Loucy (cell line): Measurements from ENCODE around the gene ELAVL2.

Experiments
- H2AFZ ChIP-seq: fragments of 200-600 bp; sonication (generic); 2 replicates; pipeline ENCODE4 v1.6.0; 2016; ENCODE audit warnings: antibody characterized with exemption, mild to moderate bottlenecking, low read length, moderate library complexity
- H3F3A ChIP-seq: fragments of 200-600 bp; 2 replicates; pipeline ENCODE4 v1.6.0; 2016; ENCODE audit warnings: antibody characterized with exemption, low read depth, mild to moderate bottlenecking
- H3K27me3 ChIP-seq: fragments of 200-600 bp; sonication (generic); 2 replicates; pipeline ENCODE4 v1.6.1; 2014; ENCODE audit warnings: low read length, mild to moderate bottlenecking; ENCODE audit not compliant: insufficient read depth, poor library complexity, severe bottlenecking
- H3K36me3 ChIP-seq: fragments of 200-600 bp; sonication (generic); 2 replicates; pipeline ENCODE4 v1.6.1; 2016; ENCODE audit warnings: low read length; ENCODE audit not compliant: insufficient read depth
- H3K4me1 ChIP-seq: fragments of 200-600 bp; sonication (generic); 2 replicates; pipeline ENCODE4 v1.5.1; 2014; ENCODE audit warnings: low read length, mild to moderate bottlenecking; ENCODE audit not compliant: insufficient read depth, poor library complexity, severe bottlenecking
- H3K4me2 ChIP-seq: fragments of 200-600 bp; sonication (generic); 2 replicates; pipeline ENCODE4 v1.6.0; 2014; ENCODE audit warnings: antibody characterized with exemption, low read length, low read depth, mild to moderate bottlenecking; ENCODE audit not compliant: poor library complexity, severe bottlenecking
- H3K4me3 ChIP-seq: fragments of 200-600 bp; sonication (generic); 2 replicates; pipeline ENCODE4 v1.5.1; 2014; ENCODE audit warnings: low read length, mild to moderate bottlenecking, mixed read lengths; ENCODE audit not compliant: poor library complexity, severe bottlenecking
- H3K79me2 ChIP-seq: fragments of 200-600 bp; sonication (generic); 2 replicates; pipeline ENCODE4 v1.6.1; 2014; ENCODE audit warnings: low read length; ENCODE audit not compliant: insufficient read depth
- H3K9ac ChIP-seq: fragments of 200-600 bp; sonication (generic); 2 replicates; pipeline ENCODE4 v1.6.0; 2014; ENCODE audit warnings: mild to moderate bottlenecking, low read depth, low read length, moderate library complexity; ENCODE audit not compliant: poor library complexity, severe bottlenecking
- H3K9me2 ChIP-seq: fragments of 200-600 bp; sonication (generic); replicated peaks from 2 replicates; pipeline ENCODE4 v1.6.1; 2016; ENCODE audit warnings: low read depth, low read length, mixed read lengths
- H3K9me3 ChIP-seq: fragments of 200-600 bp; sonication (generic); 2 replicates; pipeline ENCODE4 v1.6.1; 2014; ENCODE audit warnings: mild to moderate bottlenecking, antibody characterized with exemption, low read length, low read depth; ENCODE audit not compliant: insufficient read depth
- H4K20me1 ChIP-seq: fragments of 200-600 bp; sonication (generic); 2 replicates; pipeline ENCODE4 v1.6.0; 2014; ENCODE audit warnings: antibody characterized with exemption, low read length, mild to moderate bottlenecking; ENCODE audit not compliant: insufficient read depth, poor library complexity, severe bottlenecking
- EZH2phosphoT487 ChIP-seq: fragments of 200-600 bp; IDR thresholded peaks from 2 replicates; pipeline ENCODE4 v1.6.1; 2018; ENCODE audit warnings: antibody characterized with exemption, mild to moderate bottlenecking, moderate library complexity, borderline replicate concordance
- TF ChIP-seq, protein P1 (sequence below): fragments of 200-600 bp; sonication (generic); conservative IDR thresholded peaks from 2 replicates; pipeline ENCODE4 v1.5.1; 2014; ENCODE audit warnings: mild to moderate bottlenecking, antibody characterized with exemption, low read length

Gene ELAVL2

DNA sequence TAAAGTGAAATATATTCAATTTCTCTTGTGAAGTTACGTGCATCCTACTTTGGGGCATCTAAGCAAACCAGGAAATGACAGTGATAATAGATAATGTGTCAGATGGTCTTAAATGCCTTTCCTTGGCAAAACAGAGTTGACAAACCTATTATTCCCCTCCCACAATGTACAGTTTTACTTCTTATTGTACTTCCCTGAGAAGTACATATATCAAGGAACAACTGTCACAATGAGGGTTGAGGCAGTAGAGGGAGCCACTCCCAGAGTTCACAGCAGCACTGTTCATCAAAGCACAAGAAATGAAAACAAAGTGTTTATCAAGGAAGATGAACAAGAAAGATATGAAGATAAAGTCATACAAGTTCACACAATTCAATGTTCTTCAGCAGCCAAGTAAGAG is 41.1 kb downstream of the ELAVL2 start:
- Histone ChIP-seq H3K9me3 (no peaks in the 10 kb centered on the region), H3K79me2 (no peaks in the 10 kb centered on the region), H3K4me1 (no peaks in the 10 kb centered on the region), H3F3A (no peaks in the 10 kb centered on the region), H3K36me3 (no peaks in the 10 kb centered on the region), H3K4me2 (no peak overlapping the region), H3K4me3 (no peak overlapping the region), H4K20me1 (no peaks in the 10 kb centered on the region), H3K27me3 (no peaks in the 10 kb centered on the region), H3K9me2 (no peaks in the 10 kb centered on the region), H3K9ac (no peak overlapping the region), H2AFZ (no peak overlapping the region)
- TF ChIP-seq EZH2phosphoT487: no peak
- TF ChIP-seq, protein P1, sequence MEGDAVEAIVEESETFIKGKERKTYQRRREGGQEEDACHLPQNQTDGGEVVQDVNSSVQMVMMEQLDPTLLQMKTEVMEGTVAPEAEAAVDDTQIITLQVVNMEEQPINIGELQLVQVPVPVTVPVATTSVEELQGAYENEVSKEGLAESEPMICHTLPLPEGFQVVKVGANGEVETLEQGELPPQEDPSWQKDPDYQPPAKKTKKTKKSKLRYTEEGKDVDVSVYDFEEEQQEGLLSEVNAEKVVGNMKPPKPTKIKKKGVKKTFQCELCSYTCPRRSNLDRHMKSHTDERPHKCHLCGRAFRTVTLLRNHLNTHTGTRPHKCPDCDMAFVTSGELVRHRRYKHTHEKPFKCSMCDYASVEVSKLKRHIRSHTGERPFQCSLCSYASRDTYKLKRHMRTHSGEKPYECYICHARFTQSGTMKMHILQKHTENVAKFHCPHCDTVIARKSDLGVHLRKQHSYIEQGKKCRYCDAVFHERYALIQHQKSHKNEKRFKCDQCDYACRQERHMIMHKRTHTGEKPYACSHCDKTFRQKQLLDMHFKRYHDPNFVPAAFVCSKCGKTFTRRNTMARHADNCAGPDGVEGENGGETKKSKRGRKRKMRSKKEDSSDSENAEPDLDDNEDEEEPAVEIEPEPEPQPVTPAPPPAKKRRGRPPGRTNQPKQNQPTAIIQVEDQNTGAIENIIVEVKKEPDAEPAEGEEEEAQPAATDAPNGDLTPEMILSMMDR: no peak

DNA sequence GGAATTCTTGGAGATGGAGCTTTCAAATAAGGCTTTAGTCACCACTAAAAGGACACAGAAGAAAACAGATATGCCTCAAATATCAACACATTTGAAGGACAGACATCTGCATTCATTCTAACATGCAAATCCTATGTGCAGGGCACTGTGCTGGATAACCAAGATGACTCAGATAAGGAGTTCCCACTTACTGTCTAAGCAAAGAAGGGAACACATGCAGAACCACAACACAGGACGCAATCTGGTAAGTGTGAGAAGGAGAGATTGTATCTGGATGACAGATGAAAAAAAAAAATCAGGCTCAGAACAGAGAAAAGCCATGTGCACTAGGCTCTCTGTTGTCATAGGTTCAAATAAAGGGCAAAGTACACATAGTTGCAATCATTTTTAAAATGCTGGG is 42.5 kb downstream of the ELAVL2 start:
- Histone ChIP-seq H3F3A (no peaks in the 10 kb centered on the region), H3K36me3 (no peaks in the 10 kb centered on the region), H4K20me1 (no peaks in the 10 kb centered on the region), H3K27me3 (no peaks in the 10 kb centered on the region), H3K4me2 (no peak overlapping the region), H3K4me1 (no peaks in the 10 kb centered on the region), H3K9me2 (no peaks in the 10 kb centered on the region), H3K4me3 (no peak overlapping the region), H3K9me3 (no peaks in the 10 kb centered on the region), H3K9ac (no peak overlapping the region), H2AFZ (no peak overlapping the region), H3K79me2 (no peaks in the 10 kb centered on the region)
- TF ChIP-seq EZH2phosphoT487: no peak

DNA sequence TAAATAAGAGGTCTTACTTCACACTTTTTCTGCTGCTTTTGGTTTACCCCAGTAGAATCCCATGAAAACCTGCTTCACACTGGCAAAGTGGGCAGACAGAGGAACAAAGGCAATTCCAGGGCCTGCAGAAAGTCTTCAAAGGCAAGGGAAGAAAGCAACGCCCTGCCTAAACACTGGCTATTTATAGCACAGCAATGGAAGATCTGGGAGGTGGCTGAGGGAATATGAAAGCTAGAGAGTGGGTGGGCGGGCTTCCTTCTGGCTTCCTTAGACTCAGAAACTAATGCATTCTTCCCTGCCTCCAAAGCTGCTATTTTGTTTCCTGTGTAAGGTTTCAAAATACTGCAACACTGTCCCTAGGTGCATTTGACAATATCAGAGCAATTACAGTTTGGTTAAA is 46.8 kb downstream of the ELAVL2 start:
- no peaks in the 10 kb centered on the region for H3F3A ChIP-seq
- no peaks in the 10 kb centered on the region for H3K4me1 ChIP-seq
- no peaks in the 10 kb centered on the region for H3K36me3 ChIP-seq
- no peaks in the 10 kb centered on the region for H3K9me3 ChIP-seq
- no peaks in the 10 kb centered on the region for H3K9me2 ChIP-seq
- no peak overlapping the region for H3K4me2 ChIP-seq
- no peak overlapping the region for H3K9ac ChIP-seq
- H4K20me1 ChIP-seq: no peaks in the 10 kb centered on the region
- no peaks in the 10 kb centered on the region for H3K27me3 ChIP-seq
- H3K79me2 ChIP-seq: no peaks in the 10 kb centered on the region
- no peak for TF ChIP-seq EZH2phosphoT487
- TF ChIP-seq, protein P1: no peak
- no peak overlapping the region for H3K4me3 ChIP-seq
- H2AFZ ChIP-seq: no peak overlapping the region

DNA sequence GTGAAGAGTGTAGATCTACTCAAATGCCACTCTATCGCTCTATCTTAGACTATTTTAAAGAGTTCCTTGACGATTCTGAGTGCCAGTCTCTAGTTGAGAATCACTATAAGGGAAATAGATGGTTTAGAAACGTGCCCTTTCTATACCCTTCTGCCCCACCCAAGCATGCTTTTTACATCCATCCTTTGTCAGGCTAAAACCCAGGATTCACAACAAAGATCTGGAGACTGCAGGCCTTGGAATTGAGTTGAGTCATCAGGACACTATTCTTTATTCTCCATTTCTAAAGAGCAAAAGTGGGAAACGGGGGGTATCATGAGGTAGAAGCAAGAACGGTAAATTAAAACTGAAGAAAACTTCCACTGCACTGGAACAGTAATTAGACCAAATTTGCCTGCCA is 48.7 kb downstream of the ELAVL2 start:
- H3F3A ChIP-seq: no peaks in the 10 kb centered on the region
- H3K4me2 ChIP-seq: no peak overlapping the region
- H3K9me2 ChIP-seq: no peaks in the 10 kb centered on the region
- TF ChIP-seq, protein P1: no peak
- TF ChIP-seq EZH2phosphoT487: no peak
- H3K36me3 ChIP-seq: no peaks in the 10 kb centered on the region
- no peaks in the 10 kb centered on the region for H4K20me1 ChIP-seq
- no peaks in the 10 kb centered on the region for H3K27me3 ChIP-seq
- H3K9me3 ChIP-seq: no peaks in the 10 kb centered on the region
- no peaks in the 10 kb centered on the region for H3K4me1 ChIP-seq
- no peak overlapping the region for H2AFZ ChIP-seq
- H3K4me3 ChIP-seq: no peak overlapping the region
- no peak overlapping the region for H3K9ac ChIP-seq
- H3K79me2 ChIP-seq: no peaks in the 10 kb centered on the region
